HepG2 (cell line): Measurements from ENCODE around the gene TGM1. TPM values are rescaled to one million over a fixed set of nuclear protein-coding genes. Genes with fewer than 3 reads are reported as not detected.

Experiments used
- ELF3 ChIP-seq: IDR thresholded peaks from 2 replicates; pipeline ENCODE4 v1.6.1; 2016; ENCODE audit warnings: missing genetic modification reagents, missing compliant biosample characterization
- FOSL1 ChIP-seq: sonication (generic); formaldehyde crosslinking; IDR thresholded peaks from 2 replicates; pipeline ENCODE4 v1.9.0; 2021; ENCODE audit warnings: missing genetic modification reagents, borderline replicate concordance
- MTF2 ChIP-seq: sonication (generic); formaldehyde crosslinking; IDR thresholded peaks from 2 replicates; pipeline ENCODE4 v1.5.0; 2020; ENCODE audit warnings: missing genetic modification reagents, borderline replicate concordance
- MXD4 ChIP-seq: IDR thresholded peaks from 2 replicates; pipeline ENCODE4 v1.6.1; 2016; ENCODE audit warnings: mild to moderate bottlenecking, missing biosample characterization, missing genetic modification reagents
- NCOA1 ChIP-seq: sonication (generic); formaldehyde crosslinking; IDR thresholded peaks from 2 replicates; pipeline ENCODE4 v1.9.0; 2021; ENCODE audit warnings: missing genetic modification reagents
- NR2F1 ChIP-seq, 2 experiments: fragments of 450-650 bp in 1 of 2; formaldehyde crosslinking in 1 of 2; IDR thresholded peaks; 2 replicates each; pipeline versions ENCODE4 v1.5.0 to v1.6.1; 2016 to 2020; ENCODE audit warnings: mild to moderate bottlenecking in 1 of 2, missing compliant biosample characterization in 1 of 2, missing genetic modification reagents in 1 of 2, moderate library complexity in 1 of 2
- PHF21A ChIP-seq: sonication (generic); formaldehyde crosslinking; IDR thresholded peaks from 2 replicates; pipeline ENCODE4 v1.5.0; 2020; ENCODE audit warnings: mild to moderate bottlenecking, missing genetic modification reagents
- SMYD3 ChIP-seq: sonication (generic); formaldehyde crosslinking; IDR thresholded peaks from 2 replicates; pipeline ENCODE4 v1.8.1; 2023; ENCODE audit warnings: mild to moderate bottlenecking, missing genetic modification reagents
- XRCC5 ChIP-seq: fragments of 200-400 bp; formaldehyde crosslinking; optimal IDR thresholded peaks from 2 replicates; pipeline ENCODE3; 2017; ENCODE audit warnings: mild to moderate bottlenecking, low read length
- YEATS4 ChIP-seq: sonication (generic); formaldehyde crosslinking; IDR thresholded peaks from 2 replicates; pipeline ENCODE4 v1.4.0; 2020; ENCODE audit warnings: missing genetic modification reagents, borderline replicate concordance
- ZBTB38 ChIP-seq: sonication (generic); formaldehyde crosslinking; IDR thresholded peaks from 2 replicates; pipeline ENCODE4 v1.5.1; 2020; ENCODE audit warnings: mild to moderate bottlenecking, missing genetic modification reagents
- ZEB1 ChIP-seq: IDR thresholded peaks from 2 replicates; pipeline ENCODE4 v1.6.1; 2012; ENCODE audit warnings: mild to moderate bottlenecking, low read depth, inconsistent platforms; ENCODE audit not compliant: insufficient replicate concordance
- ZFP62 ChIP-seq: sonication (generic); formaldehyde crosslinking; IDR thresholded peaks from 2 replicates; pipeline ENCODE4 v1.4.0; 2020; ENCODE audit warnings: missing genetic modification reagents
- ZNF274 ChIP-seq: sonication (generic); formaldehyde crosslinking; IDR thresholded peaks from 2 replicates; pipeline ENCODE4 v1.5.1; 2020; ENCODE audit warnings: mild to moderate bottlenecking, missing genetic modification reagents
- ZNF34 ChIP-seq: sonication (generic); formaldehyde crosslinking; IDR thresholded peaks from 2 replicates; pipeline ENCODE4 v1.4.0; 2020; ENCODE audit warnings: mild to moderate bottlenecking, missing genetic modification reagents, borderline replicate concordance
- ZNF382 ChIP-seq: sonication (generic); formaldehyde crosslinking; IDR thresholded peaks from 2 replicates; pipeline ENCODE4 v1.5.0; 2020; ENCODE audit warnings: missing genetic modification reagents, mild to moderate bottlenecking, borderline replicate concordance
- polyA plus RNA-seq, 8 experiments: library from polyadenylated mRNA; depleted of rRNA in 3 of 8; stranded (reverse) in 7 of 8; unstranded in 1 of 8; fragments of >200 nt; fragmentation: Illumina TruSeq in 4 of 8; extraction: Trizol in 4 of 8; gene quantifications; 2 replicates each; pipeline versions ENCODE4 v1.2.1 to v1.2.3, GENCODE V29; 2011 to 2016; ENCODE audit warnings: low read depth in 4 of 8, missing spikeins in 1 of 8, mixed read lengths in 1 of 8; ENCODE audit not compliant: insufficient read depth in 1 of 8
- total RNA-seq, 5 experiments: library from RNA; depleted of rRNA; stranded (reverse); fragments of >200 nt; fragmentation: Illumina TruSeq; extraction: Trizol; gene quantifications; 2 replicates each; pipeline ENCODE4 v1.2.3, GENCODE V29; 2016; ENCODE audit warnings: low read depth in 1 of 5
- TF ChIP-seq, protein P1 (sequence below): sonication (generic); formaldehyde crosslinking; IDR thresholded peaks from 2 replicates; pipeline ENCODE4 v1.8.0; 2022; ENCODE audit warnings: mild to moderate bottlenecking, missing genetic modification reagents, borderline replicate concordance
- TF ChIP-seq, protein P2 (sequence below): sonication (generic); formaldehyde crosslinking; IDR thresholded peaks from 2 replicates; pipeline ENCODE4 v1.8.1; 2023; ENCODE audit warnings: missing genetic modification reagents, mild to moderate bottlenecking, borderline replicate concordance
- TF ChIP-seq, protein P3 (sequence below): sonication (generic); formaldehyde crosslinking; conservative IDR thresholded peaks from 2 replicates; pipeline ENCODE4 v1.4.0; 2020; ENCODE audit warnings: missing genetic modification reagents
- TF ChIP-seq, protein P4 (sequence below): sonication (generic); formaldehyde crosslinking; IDR thresholded peaks from 2 replicates; pipeline ENCODE4 v1.4.0; 2020; ENCODE audit warnings: missing genetic modification reagents
- TF ChIP-seq, protein P5 (sequence below): sonication (generic); formaldehyde crosslinking; IDR thresholded peaks from 2 replicates; pipeline ENCODE4 v1.5.0; 2020; ENCODE audit warnings: missing genetic modification reagents
- TF ChIP-seq, protein P6 (sequence below): sonication (generic); formaldehyde crosslinking; conservative IDR thresholded peaks from 2 replicates; pipeline ENCODE4 v1.8.0; 2022; ENCODE audit warnings: mild to moderate bottlenecking, moderate library complexity, missing genetic modification reagents

TGM1 gene
- total and polyA plus RNA-seq, 2 of the 13 experiments (the other 11 are each of a cell fraction or from before 2014, with no cell fraction given) = 3.2 to 10.6 TPM

DNA sequence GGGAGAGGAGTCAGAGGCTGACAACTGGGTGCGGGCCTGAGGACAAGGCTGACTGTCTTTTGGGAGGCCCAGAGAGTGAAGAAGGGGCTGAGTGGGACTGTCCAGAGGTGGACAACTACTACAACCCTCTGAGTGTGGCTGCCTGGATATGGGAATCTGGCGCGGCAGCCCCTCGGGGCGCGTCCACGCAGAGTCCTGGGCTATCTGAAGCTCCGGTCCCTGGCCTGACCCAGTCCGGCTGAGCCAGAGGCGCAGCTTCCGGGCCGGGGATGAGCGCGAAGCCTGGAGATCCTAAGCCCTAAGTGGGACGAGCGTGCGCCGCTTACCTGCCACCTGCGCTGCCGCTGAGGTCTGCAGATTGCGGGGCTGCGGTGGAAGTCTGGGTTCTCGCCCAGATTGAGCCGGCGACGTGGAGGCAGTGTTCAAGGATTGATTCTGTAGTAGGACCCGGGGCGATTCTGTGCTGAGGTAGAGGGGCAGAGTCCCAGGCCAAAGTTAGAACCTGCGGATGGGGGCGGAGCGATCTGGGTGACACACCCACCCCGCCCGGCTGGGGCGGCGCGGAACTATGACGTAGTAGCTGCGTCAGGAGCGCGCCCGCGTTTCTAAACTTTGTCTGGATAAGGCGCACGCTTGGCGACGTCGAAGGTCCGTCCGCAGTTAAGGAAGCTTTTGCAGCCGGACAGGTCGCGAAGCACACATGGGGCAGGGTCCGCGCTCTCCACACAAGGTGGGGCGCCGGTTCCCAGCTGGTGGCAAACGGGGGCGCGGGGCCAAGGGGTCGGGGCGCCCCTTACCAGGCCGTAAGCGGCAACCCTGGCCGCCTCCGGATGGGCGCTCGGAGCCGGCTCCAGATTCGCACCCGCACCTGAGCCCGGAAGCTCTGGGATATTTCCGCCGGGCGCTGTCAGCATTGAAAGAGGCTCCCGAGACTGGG lies 36.5 kb upstream of the TGM1 start, which contains the start of the genes DHRS1 and NOP9 (continued):
- TF ChIP-seq NCOA1 (CRISPR knock-in tag) (peak; percentile 88; the same call in 1 of the 2 replicates), MTF2 (CRISPR knock-in tag) (peak; percentile 53; the same call in 1 of the 2 replicates), ZEB1 (no peak), PHF21A (CRISPR knock-in tag) (no peak), ZFP62 (CRISPR knock-in tag) (peak; percentile 92; the same call in 1 of the 2 replicates), MXD4 (CRISPR knock-in tag) (peak; percentile 99), SMYD3 (CRISPR knock-in tag) (peak; percentile 66; the same call in 1 of the 2 replicates), ZNF34 (CRISPR knock-in tag) (peak; percentile 95), NR2F1 (CRISPR knock-in tag; IDR thresholded peaks at IDR 0.05) (no peak; a peak in 3 of 4 replicates), XRCC5 (peak; percentile 92), ZBTB38 (CRISPR knock-in tag) (peak; percentile 91), ZNF382 (no peak), ELF3 (CRISPR knock-in tag) (peak; percentile 78), YEATS4 (CRISPR knock-in tag) (peak; percentile 99), ZNF274 (peak; percentile 99), FOSL1 (CRISPR knock-in tag) (peak; percentile 62; the same call in 1 of the 2 replicates)
- TF ChIP-seq, protein P1, sequence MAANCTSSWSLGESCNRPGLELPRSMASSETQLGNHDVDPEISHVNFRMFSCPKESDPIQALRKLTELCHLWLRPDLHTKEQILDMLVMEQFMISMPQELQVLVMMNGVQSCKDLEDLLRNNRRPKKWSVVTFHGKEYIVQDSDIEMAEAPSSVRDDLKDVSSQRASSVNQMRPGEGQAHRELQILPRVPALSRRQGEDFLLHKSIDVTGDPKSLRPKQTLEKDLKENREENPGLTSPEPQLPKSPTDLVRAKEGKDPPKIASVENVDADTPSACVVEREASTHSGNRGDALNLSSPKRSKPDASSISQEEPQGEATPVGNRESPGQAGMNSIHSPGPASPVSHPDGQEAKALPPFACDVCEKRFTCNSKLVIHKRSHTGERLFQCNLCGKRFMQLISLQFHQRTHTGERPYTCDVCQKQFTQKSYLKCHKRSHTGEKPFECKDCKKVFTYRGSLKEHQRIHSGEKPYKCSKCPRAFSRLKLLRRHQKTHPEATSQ (CRISPR knock-in tag) = no peak; the same call in 1 of the 2 replicates
- TF ChIP-seq, protein P2, sequence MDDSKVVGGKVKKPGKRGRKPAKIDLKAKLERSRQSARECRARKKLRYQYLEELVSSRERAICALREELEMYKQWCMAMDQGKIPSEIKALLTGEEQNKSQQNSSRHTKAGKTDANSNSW (CRISPR knock-in tag) = peak; percentile 98
- TF ChIP-seq, protein P3, sequence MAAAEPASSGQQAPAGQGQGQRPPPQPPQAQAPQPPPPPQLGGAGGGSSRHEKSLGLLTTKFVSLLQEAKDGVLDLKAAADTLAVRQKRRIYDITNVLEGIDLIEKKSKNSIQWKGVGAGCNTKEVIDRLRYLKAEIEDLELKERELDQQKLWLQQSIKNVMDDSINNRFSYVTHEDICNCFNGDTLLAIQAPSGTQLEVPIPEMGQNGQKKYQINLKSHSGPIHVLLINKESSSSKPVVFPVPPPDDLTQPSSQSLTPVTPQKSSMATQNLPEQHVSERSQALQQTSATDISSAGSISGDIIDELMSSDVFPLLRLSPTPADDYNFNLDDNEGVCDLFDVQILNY = peak; percentile 76
- TF ChIP-seq, protein P4, sequence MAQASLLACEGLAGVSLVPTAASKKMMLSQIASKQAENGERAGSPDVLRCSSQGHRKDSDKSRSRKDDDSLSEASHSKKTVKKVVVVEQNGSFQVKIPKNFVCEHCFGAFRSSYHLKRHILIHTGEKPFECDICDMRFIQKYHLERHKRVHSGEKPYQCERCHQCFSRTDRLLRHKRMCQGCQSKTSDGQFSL (CRISPR knock-in tag) = peak; percentile 55
- TF ChIP-seq, protein P5, sequence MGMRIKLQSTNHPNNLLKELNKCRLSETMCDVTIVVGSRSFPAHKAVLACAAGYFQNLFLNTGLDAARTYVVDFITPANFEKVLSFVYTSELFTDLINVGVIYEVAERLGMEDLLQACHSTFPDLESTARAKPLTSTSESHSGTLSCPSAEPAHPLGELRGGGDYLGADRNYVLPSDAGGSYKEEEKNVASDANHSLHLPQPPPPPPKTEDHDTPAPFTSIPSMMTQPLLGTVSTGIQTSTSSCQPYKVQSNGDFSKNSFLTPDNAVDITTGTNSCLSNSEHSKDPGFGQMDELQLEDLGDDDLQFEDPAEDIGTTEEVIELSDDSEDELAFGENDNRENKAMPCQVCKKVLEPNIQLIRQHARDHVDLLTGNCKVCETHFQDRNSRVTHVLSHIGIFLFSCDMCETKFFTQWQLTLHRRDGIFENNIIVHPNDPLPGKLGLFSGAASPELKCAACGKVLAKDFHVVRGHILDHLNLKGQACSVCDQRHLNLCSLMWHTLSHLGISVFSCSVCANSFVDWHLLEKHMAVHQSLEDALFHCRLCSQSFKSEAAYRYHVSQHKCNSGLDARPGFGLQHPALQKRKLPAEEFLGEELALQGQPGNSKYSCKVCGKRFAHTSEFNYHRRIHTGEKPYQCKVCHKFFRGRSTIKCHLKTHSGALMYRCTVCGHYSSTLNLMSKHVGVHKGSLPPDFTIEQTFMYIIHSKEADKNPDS (CRISPR knock-in tag) = peak; percentile 63; the same call in 1 of the 2 replicates
- TF ChIP-seq, protein P6, sequence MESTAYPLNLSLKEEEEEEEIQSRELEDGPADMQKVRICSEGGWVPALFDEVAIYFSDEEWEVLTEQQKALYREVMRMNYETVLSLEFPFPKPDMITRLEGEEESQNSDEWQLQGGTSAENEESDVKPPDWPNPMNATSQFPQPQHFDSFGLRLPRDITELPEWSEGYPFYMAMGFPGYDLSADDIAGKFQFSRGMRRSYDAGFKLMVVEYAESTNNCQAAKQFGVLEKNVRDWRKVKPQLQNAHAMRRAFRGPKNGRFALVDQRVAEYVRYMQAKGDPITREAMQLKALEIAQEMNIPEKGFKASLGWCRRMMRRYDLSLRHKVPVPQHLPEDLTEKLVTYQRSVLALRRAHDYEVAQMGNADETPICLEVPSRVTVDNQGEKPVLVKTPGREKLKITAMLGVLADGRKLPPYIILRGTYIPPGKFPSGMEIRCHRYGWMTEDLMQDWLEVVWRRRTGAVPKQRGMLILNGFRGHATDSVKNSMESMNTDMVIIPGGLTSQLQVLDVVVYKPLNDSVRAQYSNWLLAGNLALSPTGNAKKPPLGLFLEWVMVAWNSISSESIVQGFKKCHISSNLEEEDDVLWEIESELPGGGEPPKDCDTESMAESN = peak; percentile 96
